ENCODE results near the gene AGAP1.

AGAP1 gene

DNA sequence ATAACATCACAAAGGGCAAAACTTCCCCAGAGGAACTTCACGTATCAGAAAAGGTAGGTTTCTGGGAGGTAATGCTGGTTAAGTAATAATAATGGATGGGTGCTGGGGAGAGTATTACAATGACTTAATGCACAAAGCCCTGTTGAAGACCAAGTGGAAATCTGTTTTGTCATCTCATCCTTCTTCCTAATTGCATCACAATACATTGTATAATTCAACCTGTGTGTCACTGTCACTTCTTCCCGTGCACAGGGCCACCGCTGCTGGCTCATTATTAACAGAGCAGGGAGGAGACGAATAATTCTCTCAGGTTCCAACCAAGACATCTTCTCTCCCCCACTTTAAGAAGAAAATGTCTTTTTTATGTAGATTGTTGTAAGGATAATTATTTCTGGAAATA, 290.9 kb downstream of the AGAP1 start:
- no peak overlapping the region for H3K4me3 ChIP-seq (replicated peaks in 1 of 2; ENCODE audit: low read depth in 2 of 2, low read length in 2 of 2)
- TF ChIP-seq, protein P1, sequence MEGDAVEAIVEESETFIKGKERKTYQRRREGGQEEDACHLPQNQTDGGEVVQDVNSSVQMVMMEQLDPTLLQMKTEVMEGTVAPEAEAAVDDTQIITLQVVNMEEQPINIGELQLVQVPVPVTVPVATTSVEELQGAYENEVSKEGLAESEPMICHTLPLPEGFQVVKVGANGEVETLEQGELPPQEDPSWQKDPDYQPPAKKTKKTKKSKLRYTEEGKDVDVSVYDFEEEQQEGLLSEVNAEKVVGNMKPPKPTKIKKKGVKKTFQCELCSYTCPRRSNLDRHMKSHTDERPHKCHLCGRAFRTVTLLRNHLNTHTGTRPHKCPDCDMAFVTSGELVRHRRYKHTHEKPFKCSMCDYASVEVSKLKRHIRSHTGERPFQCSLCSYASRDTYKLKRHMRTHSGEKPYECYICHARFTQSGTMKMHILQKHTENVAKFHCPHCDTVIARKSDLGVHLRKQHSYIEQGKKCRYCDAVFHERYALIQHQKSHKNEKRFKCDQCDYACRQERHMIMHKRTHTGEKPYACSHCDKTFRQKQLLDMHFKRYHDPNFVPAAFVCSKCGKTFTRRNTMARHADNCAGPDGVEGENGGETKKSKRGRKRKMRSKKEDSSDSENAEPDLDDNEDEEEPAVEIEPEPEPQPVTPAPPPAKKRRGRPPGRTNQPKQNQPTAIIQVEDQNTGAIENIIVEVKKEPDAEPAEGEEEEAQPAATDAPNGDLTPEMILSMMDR (IDR thresholded peaks at IDR 0.05; ENCODE audit: low read depth, low read length), result no peak
- DNase-seq (ENCODE audit: low read depth in 2 of 2), result no peak

DNA sequence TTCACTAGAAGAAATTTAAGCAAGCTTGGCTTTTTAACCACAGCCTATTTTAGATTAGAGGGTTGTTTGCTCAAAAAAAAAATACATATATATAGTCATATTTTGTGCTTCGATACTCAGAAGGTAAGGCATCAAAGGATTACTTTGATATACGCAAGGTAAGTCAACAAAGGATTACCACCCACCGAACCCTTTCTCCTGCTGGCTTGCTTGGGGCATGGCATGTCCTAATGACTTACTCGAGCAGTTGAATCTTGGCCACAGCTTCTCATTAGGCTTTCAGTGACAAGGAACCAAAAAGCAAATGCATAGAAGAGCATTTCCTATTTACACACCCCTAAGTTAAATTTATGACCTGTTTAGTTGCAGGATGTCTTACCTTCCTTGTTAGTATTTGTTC, 295.7 kb downstream of the AGAP1 start:
- TF ChIP-seq, protein P1 (IDR thresholded peaks at IDR 0.05; ENCODE audit: low read depth, low read length), result no peak
- DNase-seq (ENCODE audit: low read depth in 2 of 2), result no peak
- H3K4me3 ChIP-seq (replicated peaks in 1 of 2; ENCODE audit: low read depth in 2 of 2, low read length in 2 of 2), result no peak overlapping the region

DNA sequence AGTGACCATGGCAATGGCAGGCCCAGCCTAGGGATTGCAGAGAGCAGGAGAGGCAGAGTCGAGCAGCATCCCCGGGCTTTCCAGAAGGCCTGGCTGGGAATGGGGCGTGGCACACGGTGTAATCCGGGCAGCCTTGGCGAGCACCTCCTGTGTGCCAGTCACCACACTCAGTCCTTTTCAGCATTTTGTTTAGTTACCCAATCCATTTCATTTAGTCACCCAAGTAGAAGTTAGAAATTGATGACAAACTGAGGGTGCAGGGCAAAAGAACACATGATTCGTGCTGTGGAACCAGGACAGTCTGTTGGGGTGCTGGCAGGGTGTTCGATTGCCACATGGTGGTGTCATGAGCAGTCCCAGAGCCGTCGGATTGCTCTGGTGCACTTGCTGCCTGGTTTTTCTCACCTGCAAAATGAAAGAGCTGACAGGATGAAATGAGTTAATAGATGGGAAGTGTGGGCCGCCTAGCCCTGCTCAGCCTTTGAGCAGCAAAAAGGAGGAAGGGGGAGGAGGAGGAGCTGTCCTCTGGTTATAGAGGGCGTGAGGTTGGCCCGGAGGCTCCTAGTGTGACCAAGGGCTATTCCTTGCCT, 299.4 kb downstream of the AGAP1 start:
- no peak overlapping the region for H3K4me3 ChIP-seq (replicated peaks in 1 of 2; ENCODE audit: low read depth in 2 of 2, low read length in 2 of 2)
- DNase-seq (ENCODE audit: low read depth in 2 of 2), result peak; percentile 17 to 38
- TF ChIP-seq, protein P1 (IDR thresholded peaks at IDR 0.05; ENCODE audit: low read depth, low read length), result peak; percentile 30

DNA sequence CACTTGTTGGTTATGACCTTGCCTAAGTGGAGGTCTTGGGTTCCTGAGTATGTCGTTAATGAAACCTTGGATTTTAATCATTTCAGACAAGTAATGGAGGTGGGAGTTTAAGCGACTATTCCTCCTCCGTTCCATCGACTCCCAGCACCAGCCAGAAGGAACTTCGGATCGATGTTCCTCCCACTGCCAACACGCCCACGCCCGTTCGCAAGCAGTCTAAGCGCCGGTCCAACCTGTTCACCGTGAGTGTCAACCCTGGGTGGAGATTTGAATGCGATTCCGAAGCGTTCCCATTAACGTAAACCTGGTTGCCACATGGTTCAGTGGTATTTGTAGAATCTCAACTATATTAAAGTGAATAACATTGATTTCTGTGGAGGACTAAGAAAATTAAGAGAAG, 305.4 kb downstream of the AGAP1 start:
- no peak for DNase-seq (ENCODE audit: low read depth in 2 of 2)
- H3K4me3 ChIP-seq (replicated peaks in 1 of 2; ENCODE audit: low read depth in 2 of 2, low read length in 2 of 2), result no peak overlapping the region
- TF ChIP-seq, protein P1 (IDR thresholded peaks at IDR 0.05; ENCODE audit: low read depth, low read length), result no peak

DNA sequence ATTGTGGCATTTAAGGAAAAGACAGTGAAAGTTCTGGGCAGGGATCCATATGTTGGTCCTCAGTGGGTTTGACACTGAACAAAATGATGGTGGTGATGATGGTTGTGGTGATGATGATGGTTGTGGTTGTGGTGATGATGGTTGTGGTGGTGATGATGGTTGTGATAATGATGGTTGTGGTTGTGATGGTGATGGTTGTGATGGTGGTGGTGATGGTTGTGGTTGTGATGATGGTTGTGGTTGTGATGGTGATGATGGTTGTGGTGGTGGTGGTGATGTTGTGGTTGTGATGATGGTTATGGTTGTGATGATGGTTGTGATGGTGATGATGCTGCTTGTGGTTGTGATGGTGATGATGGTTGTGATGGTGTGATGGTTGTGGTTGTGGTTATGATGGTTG, 308.7 kb downstream of the AGAP1 start:
- TF ChIP-seq, protein P1 (IDR thresholded peaks at IDR 0.05; ENCODE audit: low read depth, low read length), result no peak
- no peak for DNase-seq (ENCODE audit: low read depth in 2 of 2)
- no peak overlapping the region for H3K4me3 ChIP-seq (replicated peaks in 1 of 2; ENCODE audit: low read depth in 2 of 2, low read length in 2 of 2)

DNA sequence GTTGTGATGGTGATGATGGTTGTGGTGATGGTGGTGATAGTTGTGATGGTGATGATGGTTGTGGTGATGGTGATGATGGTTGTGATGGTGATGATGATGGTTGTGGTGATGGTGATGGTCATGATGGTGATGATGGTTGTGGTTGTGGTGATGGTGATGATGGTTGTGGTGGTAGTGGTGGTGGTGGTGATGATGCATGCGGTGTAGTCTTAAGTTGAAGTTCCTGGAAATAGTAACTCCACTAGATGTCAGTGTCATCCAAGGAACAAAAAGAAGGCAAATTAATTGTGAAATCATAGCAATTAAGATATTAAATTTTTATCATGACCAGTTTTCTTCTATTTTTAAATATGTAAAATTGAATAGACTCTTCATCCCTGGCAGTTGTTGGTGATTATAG, 309.2 kb downstream of the AGAP1 start:
- TF ChIP-seq, protein P1 (IDR thresholded peaks at IDR 0.05; ENCODE audit: low read depth, low read length), result no peak
- no peak overlapping the region for H3K4me3 ChIP-seq (replicated peaks in 1 of 2; ENCODE audit: low read depth in 2 of 2, low read length in 2 of 2)
- peak; percentile 30 to 31 for DNase-seq (ENCODE audit: low read depth in 2 of 2)

DNA sequence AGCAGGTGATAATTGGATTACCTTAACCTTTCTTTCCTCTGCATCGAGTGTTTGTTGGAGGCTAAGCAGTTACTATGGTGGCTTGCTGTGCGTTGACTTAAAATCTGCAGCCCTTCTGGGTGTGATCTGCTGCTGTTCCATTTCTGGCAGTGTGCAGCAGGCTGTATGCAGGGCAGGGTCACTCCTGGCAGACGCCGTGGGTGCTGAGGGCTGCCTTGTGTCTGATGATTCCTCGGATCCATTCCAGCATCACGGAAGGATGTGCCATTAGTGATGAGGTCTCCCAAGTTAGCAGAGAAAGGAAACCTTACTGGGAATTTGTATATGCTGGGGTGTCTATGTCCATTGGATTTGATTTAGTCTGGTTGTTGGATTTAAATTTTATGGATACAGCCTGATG, 310.8 kb downstream of the AGAP1 start:
- no peak for DNase-seq (ENCODE audit: low read depth in 2 of 2)
- TF ChIP-seq, protein P1 (IDR thresholded peaks at IDR 0.05; ENCODE audit: low read depth, low read length), result no peak
- H3K4me3 ChIP-seq (replicated peaks in 1 of 2; ENCODE audit: low read depth in 2 of 2, low read length in 2 of 2), result no peak overlapping the region

All from cardiac fibroblast (primary cell).